ENCODE data around the gene FSD1. TPM values are rescaled to one million over a fixed set of nuclear protein-coding genes. Genes with fewer than 3 reads are reported as not detected.

The FSD1 gene
- total and polyA plus RNA-seq, 9 of the 15 experiments (the other 6 are each of a cell fraction or from before 2014, with no cell fraction given): 0.11 to 1.9 (median 0.94) TPM; not detected in 1

DNA sequence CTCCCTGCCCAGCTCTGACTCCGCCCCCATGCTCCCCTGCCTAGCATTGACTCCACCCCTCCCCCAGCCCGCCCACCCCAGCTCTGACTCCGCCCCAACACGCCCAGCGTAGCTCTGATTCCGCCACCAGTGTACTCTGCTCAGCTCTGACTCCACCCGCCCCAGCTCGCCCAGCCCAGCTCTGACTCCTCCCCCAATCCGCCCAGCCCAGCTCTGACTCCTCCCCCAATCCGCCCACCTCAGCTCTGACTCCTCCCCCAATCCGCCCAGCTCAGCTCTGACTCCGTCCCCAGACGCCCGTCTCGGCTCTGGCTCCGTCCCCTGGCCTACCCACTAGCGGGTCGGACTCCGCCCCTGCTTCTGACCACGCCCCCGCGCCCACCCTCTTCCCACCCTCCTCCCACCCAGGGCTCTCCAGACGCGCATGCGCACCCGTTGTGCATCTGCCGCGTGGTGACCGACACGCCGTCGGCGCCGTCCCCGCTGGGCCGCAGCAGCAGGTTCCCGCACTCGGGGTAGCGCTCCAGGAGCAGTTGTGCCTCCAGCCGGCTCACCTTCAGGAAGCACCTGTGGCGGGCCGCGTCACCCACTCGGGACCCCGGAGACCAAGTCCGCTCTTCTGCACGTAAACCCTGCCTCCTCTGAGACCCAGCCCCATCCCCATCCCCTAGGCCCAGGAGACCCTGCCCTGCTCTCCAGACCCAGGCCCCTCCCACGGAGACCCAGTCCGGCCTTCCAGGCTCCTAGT is 24.0 kb downstream of the FSD1 start (continued):
- TF ChIP-seq, protein P1, sequence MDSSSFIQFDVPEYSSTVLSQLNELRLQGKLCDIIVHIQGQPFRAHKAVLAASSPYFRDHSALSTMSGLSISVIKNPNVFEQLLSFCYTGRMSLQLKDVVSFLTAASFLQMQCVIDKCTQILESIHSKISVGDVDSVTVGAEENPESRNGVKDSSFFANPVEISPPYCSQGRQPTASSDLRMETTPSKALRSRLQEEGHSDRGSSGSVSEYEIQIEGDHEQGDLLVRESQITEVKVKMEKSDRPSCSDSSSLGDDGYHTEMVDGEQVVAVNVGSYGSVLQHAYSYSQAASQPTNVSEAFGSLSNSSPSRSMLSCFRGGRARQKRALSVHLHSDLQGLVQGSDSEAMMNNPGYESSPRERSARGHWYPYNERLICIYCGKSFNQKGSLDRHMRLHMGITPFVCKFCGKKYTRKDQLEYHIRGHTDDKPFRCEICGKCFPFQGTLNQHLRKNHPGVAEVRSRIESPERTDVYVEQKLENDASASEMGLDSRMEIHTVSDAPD (CRISPR knock-in tag; IDR thresholded peaks at IDR 0.05): no peak
- TF ChIP-seq NFRKB (IDR thresholded peaks at IDR 0.05; ENCODE audit: low read depth) (no peak; the same call in 1 of the 2 replicates), NR2C1 (IDR thresholded peaks at IDR 0.05) (no peak), NR2C1 (tag; IDR thresholded peaks at IDR 0.05) (no peak), EP400 (IDR thresholded peaks at IDR 0.05) (peak; percentile 95), RB1 (IDR thresholded peaks at IDR 0.05; ENCODE audit: low read depth) (peak; percentile 70), HMG20A (CRISPR knock-in tag; conservative IDR thresholded peaks at IDR 0.05) (no peak), SAFB2 (IDR thresholded peaks at IDR 0.05; ENCODE audit: borderline replicate concordance, low read depth, low read length, severe bottlenecking) (no peak), ARID2 (IDR thresholded peaks at IDR 0.05) (no peak), ZEB2 (IDR thresholded peaks at IDR 0.05) (no peak), POLR2AphosphoS2 (IDR thresholded peaks at IDR 0.05; ENCODE audit: low read length) (no peak), ZNF766 (CRISPR knock-in tag; conservative IDR thresholded peaks at IDR 0.05) (no peak), PCBP1 (IDR thresholded peaks at IDR 0.05; ENCODE audit: low read depth, low read length, poor library complexity, severe bottlenecking) (peak; percentile 100), CREB1 (IDR thresholded peaks at IDR 0.05) (peak; percentile 45), CREB1 (CRISPR knock-in tag; IDR thresholded peaks at IDR 0.05) (no peak; the same call in 1 of the 2 replicates), HNRNPUL1 (IDR thresholded peaks at IDR 0.05; ENCODE audit: low read length) (no peak), HEY1 (CRISPR knock-in tag; IDR thresholded peaks at IDR 0.05; ENCODE audit: borderline replicate concordance) (no peak), CHCHD3 (CRISPR knock-in tag; IDR thresholded peaks at IDR 0.05) (no peak)
- TF ChIP-seq, protein P2, sequence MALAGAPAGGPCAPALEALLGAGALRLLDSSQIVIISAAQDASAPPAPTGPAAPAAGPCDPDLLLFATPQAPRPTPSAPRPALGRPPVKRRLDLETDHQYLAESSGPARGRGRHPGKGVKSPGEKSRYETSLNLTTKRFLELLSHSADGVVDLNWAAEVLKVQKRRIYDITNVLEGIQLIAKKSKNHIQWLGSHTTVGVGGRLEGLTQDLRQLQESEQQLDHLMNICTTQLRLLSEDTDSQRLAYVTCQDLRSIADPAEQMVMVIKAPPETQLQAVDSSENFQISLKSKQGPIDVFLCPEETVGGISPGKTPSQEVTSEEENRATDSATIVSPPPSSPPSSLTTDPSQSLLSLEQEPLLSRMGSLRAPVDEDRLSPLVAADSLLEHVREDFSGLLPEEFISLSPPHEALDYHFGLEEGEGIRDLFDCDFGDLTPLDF (CRISPR knock-in tag; IDR thresholded peaks at IDR 0.05): no peak
- TF ChIP-seq, protein P3, sequence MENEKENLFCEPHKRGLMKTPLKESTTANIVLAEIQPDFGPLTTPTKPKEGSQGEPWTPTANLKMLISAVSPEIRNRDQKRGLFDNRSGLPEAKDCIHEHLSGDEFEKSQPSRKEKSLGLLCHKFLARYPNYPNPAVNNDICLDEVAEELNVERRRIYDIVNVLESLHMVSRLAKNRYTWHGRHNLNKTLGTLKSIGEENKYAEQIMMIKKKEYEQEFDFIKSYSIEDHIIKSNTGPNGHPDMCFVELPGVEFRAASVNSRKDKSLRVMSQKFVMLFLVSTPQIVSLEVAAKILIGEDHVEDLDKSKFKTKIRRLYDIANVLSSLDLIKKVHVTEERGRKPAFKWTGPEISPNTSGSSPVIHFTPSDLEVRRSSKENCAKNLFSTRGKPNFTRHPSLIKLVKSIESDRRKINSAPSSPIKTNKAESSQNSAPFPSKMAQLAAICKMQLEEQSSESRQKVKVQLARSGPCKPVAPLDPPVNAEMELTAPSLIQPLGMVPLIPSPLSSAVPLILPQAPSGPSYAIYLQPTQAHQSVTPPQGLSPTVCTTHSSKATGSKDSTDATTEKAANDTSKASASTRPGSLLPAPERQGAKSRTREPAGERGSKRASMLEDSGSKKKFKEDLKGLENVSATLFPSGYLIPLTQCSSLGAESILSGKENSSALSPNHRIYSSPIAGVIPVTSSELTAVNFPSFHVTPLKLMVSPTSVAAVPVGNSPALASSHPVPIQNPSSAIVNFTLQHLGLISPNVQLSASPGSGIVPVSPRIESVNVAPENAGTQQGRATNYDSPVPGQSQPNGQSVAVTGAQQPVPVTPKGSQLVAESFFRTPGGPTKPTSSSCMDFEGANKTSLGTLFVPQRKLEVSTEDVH (IDR thresholded peaks at IDR 0.05; ENCODE audit: low read depth, partially characterized antibody): peak; percentile 98
- TF ChIP-seq, protein P4, sequence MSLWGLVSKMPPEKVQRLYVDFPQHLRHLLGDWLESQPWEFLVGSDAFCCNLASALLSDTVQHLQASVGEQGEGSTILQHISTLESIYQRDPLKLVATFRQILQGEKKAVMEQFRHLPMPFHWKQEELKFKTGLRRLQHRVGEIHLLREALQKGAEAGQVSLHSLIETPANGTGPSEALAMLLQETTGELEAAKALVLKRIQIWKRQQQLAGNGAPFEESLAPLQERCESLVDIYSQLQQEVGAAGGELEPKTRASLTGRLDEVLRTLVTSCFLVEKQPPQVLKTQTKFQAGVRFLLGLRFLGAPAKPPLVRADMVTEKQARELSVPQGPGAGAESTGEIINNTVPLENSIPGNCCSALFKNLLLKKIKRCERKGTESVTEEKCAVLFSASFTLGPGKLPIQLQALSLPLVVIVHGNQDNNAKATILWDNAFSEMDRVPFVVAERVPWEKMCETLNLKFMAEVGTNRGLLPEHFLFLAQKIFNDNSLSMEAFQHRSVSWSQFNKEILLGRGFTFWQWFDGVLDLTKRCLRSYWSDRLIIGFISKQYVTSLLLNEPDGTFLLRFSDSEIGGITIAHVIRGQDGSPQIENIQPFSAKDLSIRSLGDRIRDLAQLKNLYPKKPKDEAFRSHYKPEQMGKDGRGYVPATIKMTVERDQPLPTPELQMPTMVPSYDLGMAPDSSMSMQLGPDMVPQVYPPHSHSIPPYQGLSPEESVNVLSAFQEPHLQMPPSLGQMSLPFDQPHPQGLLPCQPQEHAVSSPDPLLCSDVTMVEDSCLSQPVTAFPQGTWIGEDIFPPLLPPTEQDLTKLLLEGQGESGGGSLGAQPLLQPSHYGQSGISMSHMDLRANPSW (CRISPR knock-in tag; IDR thresholded peaks at IDR 0.05): no peak
